GM12878 (cell line): ENCODE results near the gene FBXW9. TPM values are rescaled to one million over a fixed set of nuclear protein-coding genes. Genes with fewer than 3 reads are reported as not detected.

Source experiments
- ATAC-seq: fragments of 200-7000 bp; cut with Tn5 transposase; 3 replicates; pipeline ENCODE4 v1.9.1; 2020; ENCODE audit warnings: mild to moderate bottlenecking, moderate library complexity
- BruUV-seq: library from RNA; stranded (reverse); fragments of 400-500 nt; replicated peaks from 2 replicates; lab custom pipeline; 2021; lab: Mats Ljungman, UMichigan
- CTCF ChIA-PET: fragments of 300-600 bp; sonication (Branson Sonifier 250); formaldehyde crosslinking; extraction: SDS; loops from one replicate; lab custom pipeline; 2021; ENCODE audit warnings: inconsistent platforms; lab: Yijun Ruan, JAX
- POLR2A ChIA-PET: fragments of 350-600 bp; formaldehyde crosslinking; extraction: SDS; loops from one replicate; lab custom pipeline; 2021; ENCODE audit warnings: inconsistent platforms; lab: Charles Lee
- RAD21 ChIA-PET: fragments of 300-600 bp; sonication (Branson Sonifier 250); formaldehyde crosslinking; loops from one replicate; lab custom pipeline; 2023; ENCODE audit warnings: antibody characterized with exemption; ENCODE audit not compliant: unreplicated experiment; lab: Charles Lee
- SMC1A ChIA-PET: fragments of 300-600 bp; sonication (Branson Sonifier 250); formaldehyde crosslinking; loops from one replicate; lab custom pipeline; 2023; ENCODE audit not compliant: unreplicated experiment, uncharacterized antibody; lab: Charles Lee
- DNase-seq: peaks from one replicate; pipeline ENCODE4 v3.0.0-alpha.2; 2011; ENCODE audit warnings: low read depth, low spot score
- FAIRE-seq: peaks from 3 replicates; lab custom pipeline; 2011; peaks lifted over from hg19 to GRCh38; lab: Jason Lieb, UNC
- H2AFZ ChIP-seq: 2 replicates; pipeline ENCODE4 v1.6.0; 2011; ENCODE audit warnings: low read depth, low read length, control low read depth; ENCODE audit not compliant: control insufficient read depth
- H3K27ac ChIP-seq: 2 replicates; pipeline ENCODE4 v1.5.1; 2011; ENCODE audit warnings: control low read depth; ENCODE audit not compliant: control insufficient read depth, insufficient read depth
- H3K27me3 ChIP-seq, 2 experiments: replicated peaks in 1 of 2; 2 replicates each; pipeline versions ENCODE4 v1.6.0 to v1.6.1; 2011; ENCODE audit warnings: low read length in 1 of 2; ENCODE audit not compliant: control insufficient read depth in 2 of 2, insufficient read depth in 2 of 2
- H3K36me3 ChIP-seq, 2 experiments: 2 replicates each; pipeline ENCODE4 v1.5.1; 2011; ENCODE audit warnings: low read length in 1 of 2; ENCODE audit not compliant: control insufficient read depth in 2 of 2, insufficient read depth in 2 of 2
- H3K4me1 ChIP-seq: 2 replicates; pipeline ENCODE4 v1.6.1; 2011; ENCODE audit warnings: mild to moderate bottlenecking, low read length, moderate library complexity, mixed read lengths; ENCODE audit not compliant: control insufficient read depth, insufficient read depth
- H3K4me2 ChIP-seq: 2 replicates; pipeline ENCODE4 v1.6.0; 2011; ENCODE audit warnings: control low read depth; ENCODE audit not compliant: control insufficient read depth, insufficient read depth
- H3K4me3 ChIP-seq: fragments of 200-600 bp; sonication (generic); 2 replicates; pipeline ENCODE4 v1.5.1; 2016
- H3K79me2 ChIP-seq: 2 replicates; pipeline ENCODE4 v1.6.0; 2011; ENCODE audit warnings: low read length; ENCODE audit not compliant: control insufficient read depth, insufficient read depth
- H3K9ac ChIP-seq: 2 replicates; pipeline ENCODE4 v1.8.0; 2011; ENCODE audit warnings: low read length, control low read depth, mixed read lengths; ENCODE audit not compliant: control insufficient read depth, insufficient read depth
- H3K9me3 ChIP-seq: replicated peaks from 3 replicates; pipeline ENCODE4 v1.5.1; 2011; ENCODE audit warnings: mild to moderate bottlenecking, low read length; ENCODE audit not compliant: control insufficient read depth, insufficient read depth
- H4K20me1 ChIP-seq: 2 replicates; pipeline ENCODE4 v1.6.0; 2011; ENCODE audit not compliant: control insufficient read depth, insufficient read depth
- BHLHE40 ChIP-seq, 2 experiments: fragments of 450-650 bp in 1 of 2; IDR thresholded peaks; 2 replicates each; pipeline ENCODE4 v1.6.1; 2011 to 2017; ENCODE audit warnings: low read depth in 2 of 2, borderline replicate concordance in 1 of 2, improper control_type of control experiment in 1 of 2, low read length in 1 of 2, mild to moderate bottlenecking in 1 of 2
- CUX1 ChIP-seq: IDR thresholded peaks from 2 replicates; pipeline ENCODE4 v1.6.1; 2012; ENCODE audit warnings: improper control_type of control experiment, low read depth, low read length; ENCODE audit not compliant: insufficient replicate concordance
- ETV6 ChIP-seq, 2 experiments: fragments of 450-650 bp in 1 of 2; IDR thresholded peaks in 1 of 2; conservative IDR thresholded peaks in 1 of 2; 2 replicates each; pipeline ENCODE4 v1.6.1; 2014; ENCODE audit warnings: antibody characterized with exemption in 1 of 2, borderline replicate concordance in 1 of 2, low read depth in 1 of 2, mild to moderate bottlenecking in 1 of 2, moderate library complexity in 1 of 2
- JUNB ChIP-seq: IDR thresholded peaks from 2 replicates; pipeline ENCODE4 v1.6.1; 2016; ENCODE audit warnings: antibody characterized with exemption, mild to moderate bottlenecking
- POLR2A ChIP-seq: IDR thresholded peaks from 2 replicates; pipeline ENCODE4 v1.6.1; 2011; ENCODE audit warnings: low read depth, mild to moderate bottlenecking, low read length
- ZBTB4 ChIP-seq: fragments of 450-650 bp; formaldehyde crosslinking; IDR thresholded peaks from 2 replicates; pipeline ENCODE4 v1.4.0; 2022; ENCODE audit warnings: mild to moderate bottlenecking, moderate library complexity
- WGBS: methylation state at CpG from one replicate; pipeline ENCODE4 v1.1.6; 2016; ENCODE audit warnings: low lambda C conversion rate; ENCODE audit not compliant: insufficient replicate concordance, insufficient coverage; ENCODE audit errors: missing lambda C conversion rate; 5-methylcytosine and 5-hydroxymethylcytosine counted together
- in situ Hi-C: fragments of 300-500 bp; cut with MboI; formaldehyde crosslinking; loops from 9 replicates; pipeline ENCODE4 v1.14.3; 2018; ENCODE audit warnings: mixed read lengths
- intact Hi-C: fragments of 100-400 bp; cut with micrococcal nuclease; formaldehyde crosslinking; loops from one replicate; pipeline ENCODE4 v1.14.2; 2022; ENCODE audit not compliant: unreplicated experiment
- polyA plus RNA-seq, 11 experiments: library from polyadenylated mRNA; depleted of rRNA in 4 of 11; unstranded in 6 of 11; stranded (reverse) in 5 of 11; fragments of >200 nt; fragmentation: Nextera tagmentation in 4 of 11; fragmentation: Illumina TruSeq in 1 of 11; extraction: Ambion mirVana in 4 of 11; extraction: Trizol in 1 of 11; gene quantifications; 1 replicate in 1 of 11; 2 replicates in 10 of 11; pipeline versions ENCODE4 v1.2.1 to v1.2.3, GENCODE V29; 2011 to 2016; ENCODE audit warnings: inconsistent platforms in 2 of 11, missing spikeins in 2 of 11, low read depth in 1 of 11
- total RNA-seq, 4 experiments: library from RNA; depleted of rRNA in 3 of 4; stranded (reverse); fragments of >200 nt in 3 of 4; fragmentation: Illumina TruSeq in 1 of 4; extraction: Trizol in 1 of 4; gene quantifications; 2 replicates each; pipeline versions ENCODE4 v1.2.1 to v1.2.3, GENCODE V29; 2013 to 2021

FBXW9 gene
- total and polyA plus RNA-seq, 10 of the 15 experiments (the other 5 are each of a cell fraction or from before 2014, with no cell fraction given), result 0.21 to 14.8 (median 7.3) TPM

- BruUV-seq, result no TSS peak
- Histone ChIP-seq H3K27ac (no peak overlapping the region), H3K36me3 (peaks cover 24 to 44% of the 10 kb centered on the region in 2 experiments), H3K27me3 (no peaks in the 10 kb centered on the region), H3K4me3 (no peak overlapping the region), H2AFZ (no peak overlapping the region), H3K9me3 (no peaks in the 10 kb centered on the region), H4K20me1 (no peaks in the 10 kb centered on the region), H3K4me2 (no peak overlapping the region), H3K4me1 (peaks cover 4% of the 10 kb centered on the region), H3K79me2 (no peaks in the 10 kb centered on the region), H3K9ac (no peak overlapping the region)
- in situ Hi-C loops (no loop called here), intact Hi-C loops (no loop called here)
- ChIA-PET POLR2A (no interaction called here), RAD21 (no interaction called here), SMC1A (no interaction called here), CTCF (interaction anchor here (0.5 kb wide), 1 partner anchor 59 kb away, joined by 3 read pairs; no protein-coding TSS in a partner anchor)
- ATAC-seq (no peak), FAIRE-seq (no peak), DNase-seq (no peak)
- no peak for TF ChIP-seq ETV6 (conservative IDR thresholded peaks at IDR 0.05 in 1 of 2, IDR thresholded peaks at IDR 0.05 in 1 of 2; ENCODE audit: borderline replicate concordance in 1 of 2, low read depth in 1 of 2)
- 0 out of 2 replicates have a peak, but pooled peaks have one; percentile 12 for TF ChIP-seq POLR2A
- 92% methylated on average over 33 of the region's 33 CpGs for WGBS
These were observed 5.3 kb upstream of the FBXW9 start for GRCh38 chr19:12701596-12702282.

GRCh38 chr19:12698138-12698537 lies 1.7 kb upstream of the FBXW9 start:
- peaks cover 12 to 21% of the 10 kb centered on the region in 2 experiments for H3K36me3 ChIP-seq
- no peak overlapping the region for H2AFZ ChIP-seq
- ATAC-seq, result no peak
- ChIA-PET SMC1A (no interaction called here), POLR2A (no interaction called here), RAD21 (interaction anchor here (0.5 kb wide), 1 partner anchor 409 kb away, joined by 3 read pairs; no protein-coding TSS in a partner anchor), CTCF (interaction anchor here (1.7 kb wide), 1 partner anchor 38 kb away, joined by 4 read pairs; the partner anchor contains the start of gene GET3)
- WGBS, result 75% methylated on average over 6 of the region's 6 CpGs
- no peak overlapping the region for H3K27ac ChIP-seq
- no peaks in the 10 kb centered on the region for H3K79me2 ChIP-seq
- no peak for FAIRE-seq
- H4K20me1 ChIP-seq, result no peaks in the 10 kb centered on the region
- intact Hi-C loops, result no loop called here
- H3K4me3 ChIP-seq, result no peak overlapping the region
- BruUV-seq, result no TSS peak
- no peaks in the 10 kb centered on the region for H3K9me3 ChIP-seq
- in situ Hi-C loops, result no loop called here
- H3K9ac ChIP-seq, result no peak overlapping the region
- DNase-seq, result no peak
- peaks cover 9% of the 10 kb centered on the region for H3K4me1 ChIP-seq
- peak overlapping the region; percentile 96; the same call in 1 of the 2 replicates for H3K4me2 ChIP-seq
- no peaks in the 10 kb centered on the region for H3K27me3 ChIP-seq
- TF ChIP-seq BHLHE40 (IDR thresholded peaks at IDR 0.05; ENCODE audit: borderline replicate concordance in 1 of 2, low read depth in 2 of 2, low read length in 1 of 2) (no peak), CUX1 (no peak), JUNB (no peak), ZBTB4 (no peak)
